Spleen (tissue), 11 donors: ENCODE measurements around the gene NYAP2. TPM values are rescaled to one million over a fixed set of nuclear protein-coding genes. Genes with fewer than 3 reads are reported as not detected.
A peak's percentile ranks its signal among the peaks of the same experiment; 100 is the strongest.

Experiments used
- DNase-seq: peaks from one replicate; pipeline ENCODE4 v3.0.0-alpha.2; 2020
- H3K27ac ChIP-seq, 8 donors: fragments of 200-600 bp; sonication (generic) in 7 of 8; 1 replicate in 4 of 8; 2 replicates in 4 of 8; pipeline versions ENCODE4 v1.5.0 to v1.8.0; 2016 to 2021; ENCODE audit warnings: inconsistent platforms in 4 of 8, mild to moderate bottlenecking in 4 of 8, moderate library complexity in 1 of 8
- H3K27me3 ChIP-seq, 7 donors: fragments of 200-600 bp; sonication (generic) in 6 of 7; replicated peaks in 1 of 7; 1 replicate in 4 of 7; 2 replicates in 3 of 7; pipeline versions ENCODE4 v1.5.0 to v1.8.0; 2016 to 2021; ENCODE audit warnings: inconsistent platforms in 3 of 7, mild to moderate bottlenecking in 1 of 7
- H3K36me3 ChIP-seq, 6 donors: fragments of 200-600 bp; sonication (generic) in 5 of 6; 1 replicate in 4 of 6; 2 replicates in 2 of 6; pipeline versions ENCODE4 v1.5.0 to v1.8.0; 2016 to 2021; ENCODE audit warnings: inconsistent platforms in 2 of 6
- H3K4me1 ChIP-seq, 6 donors: fragments of 200-600 bp; sonication (generic) in 5 of 6; 1 replicate in 3 of 6; 2 replicates in 3 of 6; pipeline versions ENCODE4 v1.5.0 to v1.8.0; 2016 to 2021; ENCODE audit warnings: inconsistent platforms in 3 of 6
- H3K4me3 ChIP-seq, 8 donors: fragments of 200-600 bp; sonication (generic) in 7 of 8; 1 replicate in 4 of 8; 2 replicates in 4 of 8; pipeline versions ENCODE4 v1.5.0 to v1.8.0; 2016 to 2021; ENCODE audit warnings: inconsistent platforms in 4 of 8, mild to moderate bottlenecking in 4 of 8, moderate library complexity in 2 of 8
- H3K9me3 ChIP-seq, 8 donors: fragments of 200-600 bp; sonication (generic) in 7 of 8; 1 replicate in 4 of 8; 2 replicates in 4 of 8; pipeline versions ENCODE4 v1.5.0 to v1.8.0; 2016 to 2021; ENCODE audit warnings: inconsistent platforms in 4 of 8
- CTCF ChIP-seq, 11 experiments: fragments of 200-600 bp in 7 of 11; fragments of 450-650 bp in 4 of 11; sonication (generic) in 4 of 11; IDR thresholded peaks in 8 of 11; conservative IDR thresholded peaks in 3 of 11; 1 replicate in 7 of 11; 2 replicates in 4 of 11; pipeline versions ENCODE4 v1.4.0 to v1.8.0; 2016 to 2021; ENCODE audit warnings: antibody characterized with exemption in 11 of 11, inconsistent platforms in 4 of 11, mild to moderate bottlenecking in 1 of 11
- POLR2A ChIP-seq, 3 donors: fragments of 450-650 bp; IDR thresholded peaks; one replicate each; pipeline ENCODE4 v1.5.1; 2017; ENCODE audit warnings: antibody characterized with exemption in 3 of 3, mild to moderate bottlenecking in 1 of 3
- POLR2AphosphoS5 ChIP-seq, 3 donors: sonication (generic); formaldehyde crosslinking; IDR thresholded peaks; one replicate each; pipeline ENCODE4 v1.5.1; 2017; ENCODE audit warnings: antibody characterized with exemption in 3 of 3
- WGBS, 5 donors: extraction: QIAGEN DNeasy Blood & Tissue Kit in 3 of 5; methylation state at CpG; one replicate each; pipeline versions ENCODE4 v1.1.5 to v1.1.7; 2013 to 2018; 5-methylcytosine and 5-hydroxymethylcytosine counted together
- intact Hi-C: fragments of 100-400 bp; cut with DNase I; formaldehyde crosslinking; loops from one replicate; pipeline ENCODE4 v1.15.0; 2023; ENCODE audit warnings: low total_unique reads
- polyA plus RNA-seq, 3 donors: library from polyadenylated mRNA; stranded (reverse); fragments of 200-250 nt; gene quantifications; one replicate each; pipeline ENCODE4 v1.2.1, GENCODE V29; 2013
- total RNA-seq, 7 donors: library from RNA; depleted of rRNA in 3 of 7; stranded (reverse); fragments of >200 nt in 3 of 7; fragmentation: NEBNext Ultra II Directional in 4 of 7; extraction: Animal tissue kit (Norgen Biotek cat#: 25700) in 4 of 7; gene quantifications; one replicate each; pipeline versions ENCODE4 v1.1.0 to v1.2.1, GENCODE V29; 2016 to 2021
- donor health status: healthy with polysubstance abuse.
- donor health status: DM: no; HTN: no; CAD: no; lungs with moderate emphysema.
- donor health status: DM: no; HTN: no; CAD: no.
- donor health status: Bipolar disorder and iron deficiency.
- donor health status: healthy.
- donor health status: DM: no; HTN: no; CAD: no.
- donor health status: DM: yes; HTN: yes; CAD: no.

The NYAP2 gene
- total and polyA plus RNA-seq, 10 donors = 0.06 to 0.33 (median 0.16) TPM; not detected in 1

- H3K9me3 ChIP-seq = no peaks in the 10 kb centered on the region
- no peak overlapping the region for H3K27ac ChIP-seq
- TF ChIP-seq POLR2AphosphoS5 (IDR thresholded peaks at IDR 0.05) (no peak), CTCF (IDR thresholded peaks at IDR 0.05 in 8 of 11, conservative IDR thresholded peaks at IDR 0.05 in 3 of 11) (no peak)
- no peak overlapping the region for H3K4me3 ChIP-seq
- intact Hi-C loops = no loop called here
- no peak for DNase-seq
- WGBS, 5 donors = 68 to 82% (median 74%) methylated on average over 6 of the region's 6 CpGs
- H3K36me3 ChIP-seq = no peaks in the 10 kb centered on the region
- H3K4me1 ChIP-seq = no peaks in the 10 kb centered on the region
- peaks cover 0 to 10% (median 0%) of the 10 kb centered on the region in 7 donors for H3K27me3 ChIP-seq
Observed at GRCh38 chr2:225558399-225559071, 159.0 kb downstream of the NYAP2 start.

GRCh38 chr2:225559072-225559415, 159.5 kb downstream of the NYAP2 start:
- WGBS, 5 donors = 45 to 75% (median 71%) methylated on average over 1 of the region's 1 CpG
- Histone ChIP-seq H3K4me3 (no peak overlapping the region), H3K27me3 (peaks cover 0 to 10% (median 0%) of the 10 kb centered on the region in 7 donors), H3K27ac (no peak overlapping the region), H3K36me3 (no peaks in the 10 kb centered on the region), H3K4me1 (no peaks in the 10 kb centered on the region), H3K9me3 (no peaks in the 10 kb centered on the region)
- TF ChIP-seq CTCF (IDR thresholded peaks at IDR 0.05 in 8 of 11, conservative IDR thresholded peaks at IDR 0.05 in 3 of 11) (no peak), POLR2AphosphoS5 (IDR thresholded peaks at IDR 0.05) (no peak), POLR2A (IDR thresholded peaks at IDR 0.05) (no peak)
- DNase-seq = no peak
- intact Hi-C loops = no loop called here

GRCh38 chr2:225566798-225567197, 167.3 kb downstream of the NYAP2 start:
- no peak for DNase-seq
- Histone ChIP-seq H3K4me3 (no peak overlapping the region), H3K27me3 (no peaks in the 10 kb centered on the region), H3K27ac (peak overlapping the region in 1 of 8 donors; percentile 25), H3K9me3 (peaks cover 0 to 13% (median 3%) of the 10 kb centered on the region in 8 donors), H3K4me1 (no peaks in the 10 kb centered on the region), H3K36me3 (no peaks in the 10 kb centered on the region)
- intact Hi-C loops = no loop called here
- TF ChIP-seq CTCF (IDR thresholded peaks at IDR 0.05 in 8 of 11, conservative IDR thresholded peaks at IDR 0.05 in 3 of 11) = no peak
- no peak for TF ChIP-seq POLR2A (IDR thresholded peaks at IDR 0.05)
- no peak for TF ChIP-seq POLR2AphosphoS5 (IDR thresholded peaks at IDR 0.05)
- WGBS, 5 donors = 52 to 67% (median 57%) methylated on average over 4 of the region's 4 CpGs

GRCh38 chr2:225569995-225570394, 170.5 kb downstream of the NYAP2 start:
- DNase-seq = no peak
- no peaks in the 10 kb centered on the region for H3K4me1 ChIP-seq
- H3K4me3 ChIP-seq = no peak overlapping the region
- intact Hi-C loops = no loop called here
- TF ChIP-seq POLR2A (IDR thresholded peaks at IDR 0.05) (no peak), POLR2AphosphoS5 (IDR thresholded peaks at IDR 0.05) (no peak), CTCF (IDR thresholded peaks at IDR 0.05 in 8 of 11, conservative IDR thresholded peaks at IDR 0.05 in 3 of 11) (no peak)
- no peaks in the 10 kb centered on the region for H3K36me3 ChIP-seq
- no peaks in the 10 kb centered on the region for H3K27me3 ChIP-seq
- H3K27ac ChIP-seq = no peak overlapping the region
- H3K9me3 ChIP-seq = peaks cover 0 to 13% (median 3%) of the 10 kb centered on the region in 8 donors
